Endothelial cell of umbilical vein (primary cell): Measurements from ENCODE around the gene L3MBTL2. TPM values are rescaled to one million over a fixed set of nuclear protein-coding genes. Genes with fewer than 3 reads are reported as not detected.

ENCODE experiments used
- BruUV-seq: library from RNA; stranded (reverse); fragments of 400-500 nt; replicated peaks from 2 replicates; lab custom pipeline; 2021; lab: Mats Ljungman, UMichigan
- CTCF ChIA-PET: fragments of 300-600, 350-600 bp; sonication (Branson Sonifier 250); formaldehyde crosslinking; loops from one replicate; lab custom pipeline; 2021; ENCODE audit warnings: antibody characterized with exemption, inconsistent platforms; lab: Charles Lee
- POLR2A ChIA-PET: fragments of 300-600, 350-600 bp; sonication (Branson Sonifier 250); formaldehyde crosslinking; loops from one replicate; lab custom pipeline; 2021; ENCODE audit warnings: antibody characterized with exemption, inconsistent platforms; lab: Charles Lee
- DNase-seq: peaks from one replicate; pipeline ENCODE4 v3.0.0-alpha.2; 2011; ENCODE audit warnings: low read depth, low spot score
- FAIRE-seq: peaks from 2 replicates; lab custom pipeline; 2011; peaks lifted over from hg19 to GRCh38; lab: Jason Lieb, UNC
- H2AFZ ChIP-seq: 2 replicates; pipeline ENCODE4 v1.6.0; 2012; ENCODE audit warnings: low read depth, low read length, control low read depth, inconsistent platforms
- H3K27ac ChIP-seq: 2 replicates; pipeline ENCODE4 v1.5.1; 2011; ENCODE audit warnings: low read depth, mild to moderate bottlenecking, control low read depth, low read length, moderate library complexity; ENCODE audit not compliant: insufficient read depth
- H3K27me3 ChIP-seq, 2 experiments: 2 replicates each; pipeline versions ENCODE4 v1.6.0 to v1.6.1; 2011; ENCODE audit warnings: low read length in 2 of 2, mixed read lengths in 1 of 2; ENCODE audit not compliant: control insufficient read depth in 2 of 2, insufficient read depth in 2 of 2
- H3K36me3 ChIP-seq, 2 experiments: 2 replicates in 1 of 2; 3 replicates in 1 of 2; pipeline ENCODE4 v1.5.1; 2011; ENCODE audit warnings: low read length in 2 of 2, mild to moderate bottlenecking in 1 of 2, moderate library complexity in 1 of 2; ENCODE audit not compliant: control insufficient read depth in 2 of 2, insufficient read depth in 2 of 2; ENCODE audit errors: extremely low read depth in 1 of 2
- H3K4me1 ChIP-seq: 3 replicates; pipeline ENCODE4 v1.5.1; 2011; ENCODE audit warnings: mild to moderate bottlenecking, low read length; ENCODE audit not compliant: control insufficient read depth, insufficient read depth; ENCODE audit errors: extremely low read depth
- H3K4me2 ChIP-seq: 2 replicates; pipeline ENCODE4 v1.6.1; 2011; ENCODE audit warnings: low read length, control low read depth, mixed read lengths; ENCODE audit not compliant: insufficient read depth
- H3K4me3 ChIP-seq, 3 experiments: fragments of 200-600 bp in 1 of 3; sonication (generic), shearing (Covaris generic) in 1 of 3; replicated peaks in 1 of 3; 2 replicates each; pipeline ENCODE4 v1.5.1; 2011 to 2016; ENCODE audit warnings: control low read depth in 3 of 3, low read length in 3 of 3, mild to moderate bottlenecking in 2 of 3, inconsistent platforms in 1 of 3, low read depth in 1 of 3, moderate library complexity in 1 of 3; ENCODE audit not compliant: insufficient read depth in 1 of 3
- H3K79me2 ChIP-seq: 2 replicates; pipeline ENCODE4 v1.6.0; 2012; ENCODE audit warnings: low read length, inconsistent platforms; ENCODE audit not compliant: control insufficient read depth, insufficient read depth
- H3K9ac ChIP-seq: replicated peaks from 2 replicates; pipeline ENCODE3; 2011; ENCODE audit warnings: low read length, control low read depth; ENCODE audit not compliant: insufficient read depth; ENCODE audit errors: extremely low read depth
- H3K9me1 ChIP-seq: replicated peaks from 3 replicates; pipeline ENCODE4 v1.6.0; 2011; ENCODE audit warnings: mild to moderate bottlenecking, low read length; ENCODE audit not compliant: control insufficient read depth, insufficient read depth; ENCODE audit errors: extremely low read depth
- H3K9me3 ChIP-seq: replicated peaks from 2 replicates; pipeline ENCODE4 v1.5.1; 2012; ENCODE audit warnings: low read length, inconsistent platforms; ENCODE audit not compliant: control insufficient read depth, insufficient read depth
- H4K20me1 ChIP-seq: replicated peaks from 2 replicates; pipeline ENCODE3; 2011; ENCODE audit warnings: mild to moderate bottlenecking, low read length; ENCODE audit not compliant: control insufficient read depth, insufficient read depth; ENCODE audit errors: extremely low read depth
- FOS ChIP-seq: IDR thresholded peaks from 2 replicates; pipeline ENCODE4 v1.6.1; 2011; ENCODE audit warnings: mild to moderate bottlenecking, low read length, moderate library complexity, borderline replicate concordance; ENCODE audit not compliant: insufficient read depth
- POLR2A ChIP-seq: IDR thresholded peaks from 2 replicates; pipeline ENCODE4 v1.6.1; 2012; ENCODE audit warnings: low read depth, mild to moderate bottlenecking, control low read depth, low read length
- POLR2AphosphoS5 ChIP-seq: IDR thresholded peaks from 2 replicates; pipeline ENCODE4 v1.6.1; 2012; ENCODE audit warnings: low read depth, mild to moderate bottlenecking, control low read depth, low read length, moderate library complexity; ENCODE audit not compliant: insufficient read depth
- dilution Hi-C: fragments of 300-500 bp; cut with MboI; formaldehyde crosslinking; loops from one replicate; pipeline ENCODE4 v1.15.0; 2019; ENCODE audit warnings: low sequenced_read_pairs; ENCODE audit not compliant: extremely low pct_ligation_motif_present
- intact Hi-C: fragments of 100-400 bp; cut with micrococcal nuclease; formaldehyde crosslinking; loops from one replicate; pipeline ENCODE4 v1.10.0; 2022
- polyA plus RNA-seq, 4 experiments: library from polyadenylated mRNA; depleted of rRNA in 3 of 4; stranded (reverse) in 3 of 4; unstranded in 1 of 4; fragments of >200 nt; gene quantifications; 2 replicates each; pipeline versions ENCODE4 v1.2.1 to v1.2.3, GENCODE V29; 2011 to 2012; ENCODE audit warnings: missing spikeins in 1 of 4
- total RNA-seq: library from RNA; stranded (reverse); gene quantifications from 2 replicates; pipeline ENCODE4 v1.2.3, GENCODE V29; 2021
- TF ChIP-seq, protein P1 (sequence below), 2 donors: IDR thresholded peaks; 1 replicate in 1 of 2; 2 replicates in 1 of 2; pipeline ENCODE4 v1.5.1; 2011; ENCODE audit warnings: low read length in 2 of 2, mild to moderate bottlenecking in 2 of 2, moderate library complexity in 2 of 2, control low read depth in 1 of 2, inconsistent platforms in 1 of 2, low read depth in 1 of 2; ENCODE audit not compliant: insufficient read depth in 1 of 2; ENCODE audit errors: extremely low read depth in 1 of 2

L3MBTL2 gene
- total and polyA plus RNA-seq, 2 donors (not counting 3 experiments of a cell fraction or from before 2014, with no cell fraction given): 28.2 to 34.9 TPM

DNA sequence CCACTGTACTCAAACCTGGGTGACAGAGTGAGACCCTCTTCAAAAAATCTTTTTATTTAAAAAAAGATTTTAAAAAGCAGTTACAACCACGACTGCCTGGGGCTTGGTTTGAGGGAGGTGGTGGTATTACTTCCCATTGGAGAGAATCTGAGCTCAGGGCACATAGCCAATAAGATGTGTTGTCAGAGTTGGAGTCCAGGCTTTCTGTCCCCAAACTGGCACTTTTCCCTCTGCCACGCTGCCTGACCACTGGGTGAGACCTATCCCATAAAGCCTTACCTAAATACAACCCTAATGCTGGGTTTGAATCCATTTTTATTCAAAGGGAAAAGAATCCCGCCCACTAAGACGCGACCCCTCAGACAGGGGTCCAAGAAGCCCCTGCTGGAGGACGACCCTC, 24.1 kb downstream of the L3MBTL2 start:
- peaks cover 7 to 26% of the 10 kb centered on the region in 2 experiments for H3K36me3 ChIP-seq
- TF ChIP-seq POLR2A (no peak), POLR2AphosphoS5 (no peak), FOS (no peak)
- DNase-seq (no peak), FAIRE-seq (no peak)
- H3K27me3 ChIP-seq: no peaks in the 10 kb centered on the region
- no peak overlapping the region for H2AFZ ChIP-seq
- dilution Hi-C loops: no loop called here
- H3K27ac ChIP-seq: peak overlapping the region; percentile 78
- no peaks in the 10 kb centered on the region for H3K9me1 ChIP-seq
- no TSS peak for BruUV-seq
- H3K4me1 ChIP-seq: peaks cover 30% of the 10 kb centered on the region
- H3K4me2 ChIP-seq: no peak overlapping the region
- ChIA-PET POLR2A (no interaction called here), CTCF (interaction anchor here (1.1 to 1.6 kb wide), 2 partner anchors 9 to 307 kb away, joined by 4 to 9 read pairs; no protein-coding TSS in a partner anchor)
- no peak overlapping the region for H3K4me3 ChIP-seq
- no peaks in the 10 kb centered on the region for H3K9me3 ChIP-seq
- intact Hi-C loops: no loop called here
- no peaks in the 10 kb centered on the region for H3K79me2 ChIP-seq
- H4K20me1 ChIP-seq: no peaks in the 10 kb centered on the region
- H3K9ac ChIP-seq: no peak overlapping the region

DNA sequence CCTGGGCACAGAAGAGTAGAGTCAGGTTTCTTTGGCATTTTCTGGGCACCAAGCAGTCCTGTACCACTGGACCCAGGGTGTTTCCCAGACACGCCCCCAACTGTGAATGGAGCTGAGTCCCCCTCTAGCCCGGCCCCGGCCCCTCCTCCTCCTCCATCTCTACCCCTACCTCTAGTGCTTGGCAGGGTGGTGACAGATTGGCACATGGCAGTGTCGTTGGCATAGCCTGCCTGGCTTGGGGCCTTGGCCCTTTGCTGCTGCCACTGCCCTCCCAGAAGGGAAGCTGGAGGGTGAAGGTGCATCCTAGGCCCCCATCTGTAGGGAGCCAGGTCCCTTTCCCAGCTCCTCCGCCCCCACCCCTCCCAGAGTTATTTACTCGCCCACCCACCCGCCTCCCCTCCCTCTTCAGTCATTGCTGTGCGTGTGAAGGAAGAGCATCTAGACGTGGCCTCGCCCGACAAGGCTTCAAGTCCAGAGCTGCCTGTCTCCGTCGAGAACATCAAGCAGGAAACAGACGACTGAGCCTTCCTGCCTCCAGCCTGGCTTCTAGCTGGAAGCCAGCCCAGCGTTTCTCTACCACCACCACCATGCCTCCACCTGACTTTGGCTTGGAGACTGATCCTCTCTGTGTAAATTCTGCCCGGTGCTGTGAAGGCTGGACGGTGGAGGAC, 24.8 kb downstream of the L3MBTL2 start:
- no peak overlapping the region for H3K4me2 ChIP-seq
- no peak overlapping the region for H2AFZ ChIP-seq
- no peaks in the 10 kb centered on the region for H3K9me1 ChIP-seq
- intact Hi-C loops: loop anchor here (2.0 to 10.0 kb wide), 2 partner anchors 13 to 305 kb away; no protein-coding TSS in a partner anchor
- no peaks in the 10 kb centered on the region for H3K9me3 ChIP-seq
- TF ChIP-seq, protein P1, sequence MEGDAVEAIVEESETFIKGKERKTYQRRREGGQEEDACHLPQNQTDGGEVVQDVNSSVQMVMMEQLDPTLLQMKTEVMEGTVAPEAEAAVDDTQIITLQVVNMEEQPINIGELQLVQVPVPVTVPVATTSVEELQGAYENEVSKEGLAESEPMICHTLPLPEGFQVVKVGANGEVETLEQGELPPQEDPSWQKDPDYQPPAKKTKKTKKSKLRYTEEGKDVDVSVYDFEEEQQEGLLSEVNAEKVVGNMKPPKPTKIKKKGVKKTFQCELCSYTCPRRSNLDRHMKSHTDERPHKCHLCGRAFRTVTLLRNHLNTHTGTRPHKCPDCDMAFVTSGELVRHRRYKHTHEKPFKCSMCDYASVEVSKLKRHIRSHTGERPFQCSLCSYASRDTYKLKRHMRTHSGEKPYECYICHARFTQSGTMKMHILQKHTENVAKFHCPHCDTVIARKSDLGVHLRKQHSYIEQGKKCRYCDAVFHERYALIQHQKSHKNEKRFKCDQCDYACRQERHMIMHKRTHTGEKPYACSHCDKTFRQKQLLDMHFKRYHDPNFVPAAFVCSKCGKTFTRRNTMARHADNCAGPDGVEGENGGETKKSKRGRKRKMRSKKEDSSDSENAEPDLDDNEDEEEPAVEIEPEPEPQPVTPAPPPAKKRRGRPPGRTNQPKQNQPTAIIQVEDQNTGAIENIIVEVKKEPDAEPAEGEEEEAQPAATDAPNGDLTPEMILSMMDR (IDR thresholded peaks at IDR 0.05; ENCODE audit: extremely low read depth in 1 of 2, insufficient read depth in 1 of 2, low read depth in 1 of 2, low read length in 2 of 2): no peak
- TF ChIP-seq POLR2AphosphoS5: peak; percentile 51
- FAIRE-seq: peak; percentile 85
- H4K20me1 ChIP-seq: no peaks in the 10 kb centered on the region
- H3K79me2 ChIP-seq: no peaks in the 10 kb centered on the region
- peak overlapping the region; percentile 34 for H3K9ac ChIP-seq
- ChIA-PET CTCF (interaction anchor here (1.0 to 1.6 kb wide), 7 partner anchors 8 to 307 kb away, joined by 3 to 9 read pairs (median 4); partner anchors contain the start of genes RANGAP1 and ZC3H7B), POLR2A (interaction anchor here (0.6 kb wide), 1 partner anchor 310 kb away, joined by 6 read pairs; no protein-coding TSS in a partner anchor)
- no peaks in the 10 kb centered on the region for H3K27me3 ChIP-seq
- H3K27ac ChIP-seq: peak overlapping the region; percentile 78
- dilution Hi-C loops: no loop called here
- H3K4me3 ChIP-seq: no peak overlapping the region
- BruUV-seq: no TSS peak
- peak; percentile 83 for DNase-seq
- peaks cover 7 to 23% of the 10 kb centered on the region in 2 experiments for H3K36me3 ChIP-seq
- H3K4me1 ChIP-seq: peaks cover 30% of the 10 kb centered on the region
